ENCODE data around the gene POTEH.
"Not testable (repeated sequence)": the region's sequence is repeated elsewhere in the genome, so short reads cannot be mapped to it uniquely, and the experiment has no call there.

DNA sequence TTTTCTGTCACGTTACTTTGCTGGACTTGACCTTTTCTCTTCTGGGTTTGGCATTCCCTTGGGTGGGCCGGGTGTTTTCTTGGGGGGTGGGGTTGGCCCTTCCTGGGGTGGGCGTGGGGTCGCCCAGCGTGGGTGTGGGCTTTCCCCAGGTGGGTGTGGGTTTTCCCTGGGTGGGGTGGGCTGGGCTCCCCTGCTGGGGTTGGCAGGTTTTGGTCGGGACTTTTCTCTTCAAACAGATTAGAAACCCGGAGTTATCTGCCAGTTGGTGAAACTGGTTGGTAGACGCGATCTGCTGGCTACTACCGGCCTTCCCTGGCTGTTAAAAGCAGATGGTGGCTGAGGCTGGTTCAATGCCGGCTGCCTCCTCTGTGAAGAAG, at the start of gene POTEH:
- TF ChIP-seq CTCF, POLR2A (IDR thresholded peaks at IDR 0.05): not testable (repeated sequence)
